K562 (cell line): ENCODE measurements around the gene CLDN14. TPM values are rescaled to one million over a fixed set of nuclear protein-coding genes. Genes with fewer than 3 reads are reported as not detected.
A peak's percentile ranks its signal among the peaks of the same experiment; 100 is the strongest.

Experiments
- ARNT ChIP-seq, 2 experiments: fragments of 450-650 bp; IDR thresholded peaks; 2 replicates each; pipeline ENCODE4 v1.6.1; 2016; ENCODE audit warnings: mild to moderate bottlenecking in 1 of 2
- BRCA1 ChIP-seq, 2 experiments: fragments of 450-650 bp in 1 of 2; sonication (generic) in 1 of 2; formaldehyde crosslinking in 1 of 2; IDR thresholded peaks; 2 replicates each; pipeline versions ENCODE4 v1.5.0 to v1.6.1; 2017 to 2020; ENCODE audit warnings: mild to moderate bottlenecking in 1 of 2, missing genetic modification reagents in 1 of 2
- ERF ChIP-seq: fragments of 450-650 bp; formaldehyde crosslinking; IDR thresholded peaks from 2 replicates; pipeline ENCODE4 v1.4.0; 2020; ENCODE audit warnings: mild to moderate bottlenecking, mixed read lengths
- EWSR1 ChIP-seq: fragments of 450-650 bp; IDR thresholded peaks from 2 replicates; pipeline ENCODE4 v1.6.1; 2018; ENCODE audit warnings: borderline replicate concordance, mild to moderate bottlenecking, low read depth, moderate library complexity; ENCODE audit not compliant: partially characterized antibody
- HMGN3 ChIP-seq: IDR thresholded peaks from 2 replicates; pipeline ENCODE4 v1.6.1; 2011; ENCODE audit warnings: borderline replicate concordance, low read depth, mild to moderate bottlenecking, mixed read lengths, low read length; ENCODE audit not compliant: insufficient read length; ENCODE audit errors: extremely low read depth
- IRF9 ChIP-seq: fragments of 450-650 bp; IDR thresholded peaks from 2 replicates; pipeline ENCODE4 v1.6.1; 2016; ENCODE audit warnings: missing biosample characterization, missing genetic modification characterization
- JUND ChIP-seq, 2 experiments: IDR thresholded peaks; 2 replicates in 1 of 2; 3 replicates in 1 of 2; pipeline ENCODE4 v1.6.1; 2011; ENCODE audit warnings: borderline replicate concordance in 2 of 2, low read depth in 2 of 2, low read length in 2 of 2, improper control_type of control experiment in 1 of 2, missing biosample characterization in 1 of 2, missing genetic modification characterization in 1 of 2, missing genetic modification reagents in 1 of 2
- NCOR1 ChIP-seq: fragments of 450-650 bp; IDR thresholded peaks from 2 replicates; pipeline ENCODE4 v1.6.1; 2016; ENCODE audit warnings: mild to moderate bottlenecking, moderate library complexity
- NONO ChIP-seq, 2 experiments: fragments of 200-400 bp in 1 of 2; fragments of 450-650 bp in 1 of 2; formaldehyde crosslinking in 1 of 2; IDR thresholded peaks; 2 replicates each; pipeline ENCODE4 v1.6.1; 2017; ENCODE audit warnings: low read depth in 2 of 2, mild to moderate bottlenecking in 2 of 2, moderate library complexity in 2 of 2, low read length in 1 of 2
- NR2C2 ChIP-seq, 2 experiments: fragments of 200-800 bp in 1 of 2; sonication (Bioruptor generic) in 1 of 2; sonication (generic) in 1 of 2; formaldehyde crosslinking in 1 of 2; IDR thresholded peaks; 2 replicates each; pipeline versions ENCODE4 v1.6.1 to v1.8.0; 2016 to 2022; ENCODE audit warnings: mild to moderate bottlenecking in 1 of 2, missing compliant biosample characterization in 1 of 2, missing genetic modification characterization in 1 of 2, missing genetic modification reagents in 1 of 2
- RAD51 ChIP-seq: fragments of 450-650 bp; IDR thresholded peaks from 2 replicates; pipeline ENCODE4 v1.7.1; 2016; ENCODE audit warnings: low read depth, mild to moderate bottlenecking, borderline replicate concordance
- RBM14 ChIP-seq: fragments of 200-400 bp; formaldehyde crosslinking; IDR thresholded peaks from 2 replicates; pipeline ENCODE4 v1.6.1; 2018; ENCODE audit warnings: low read depth, mild to moderate bottlenecking, low read length, moderate library complexity, borderline replicate concordance; ENCODE audit not compliant: insufficient read depth
- SLC30A9 ChIP-seq: fragments of 250-450 bp; sonication (Bioruptor Pico); IDR thresholded peaks from 2 replicates; pipeline ENCODE4 v1.8.0; 2022; ENCODE audit warnings: mild to moderate bottlenecking, moderate library complexity
- SRF ChIP-seq, 2 experiments: fragments of 250-450, 450-650 bp in 1 of 2; sonication (Bioruptor Pico) in 1 of 2; sonication (generic) in 1 of 2; formaldehyde crosslinking; IDR thresholded peaks; 2 replicates each; pipeline versions ENCODE4 v1.5.0 to v1.5.1; 2020 to 2022; ENCODE audit warnings: mild to moderate bottlenecking in 1 of 2, missing genetic modification reagents in 1 of 2
- TARDBP ChIP-seq: fragments of 450-650 bp; IDR thresholded peaks from 2 replicates; pipeline ENCODE4 v1.6.1; 2016
- ZC3H11A ChIP-seq: IDR thresholded peaks from 2 replicates; pipeline ENCODE4 v1.6.1; 2012; ENCODE audit warnings: low read depth, low read length, improper control_type of control experiment
- ZNF212 ChIP-seq: fragments of 450-650 bp; formaldehyde crosslinking; IDR thresholded peaks from 2 replicates; pipeline ENCODE4 v1.4.0; 2020; ENCODE audit warnings: mild to moderate bottlenecking
- ZNF239 ChIP-seq: fragments of 250-450 bp; sonication (Bioruptor Pico); IDR thresholded peaks from 2 replicates; pipeline ENCODE4 v1.4.0; 2020; ENCODE audit warnings: mild to moderate bottlenecking
- ZNF717 ChIP-seq: fragments of 250-450 bp; sonication (Bioruptor Pico); IDR thresholded peaks from 2 replicates; pipeline ENCODE4 v1.5.0; 2021
- polyA plus RNA-seq, 8 experiments: library from polyadenylated mRNA; depleted of rRNA in 4 of 8; stranded (reverse) in 5 of 8; unstranded in 3 of 8; fragments of >200 nt; fragmentation: Nextera tagmentation in 2 of 8; fragmentation: Illumina TruSeq in 1 of 8; extraction: Ambion mirVana in 2 of 8; extraction: Trizol in 1 of 8; gene quantifications; 2 replicates each; pipeline versions ENCODE4 v1.2.1 to v1.2.3, GENCODE V29; 2011 to 2014; ENCODE audit warnings: inconsistent platforms in 1 of 8, missing spikeins in 1 of 8
- total RNA-seq, 7 experiments: library from RNA; depleted of rRNA in 6 of 7; stranded (reverse); fragments of >200 nt in 6 of 7; fragmentation: Illumina TruSeq in 2 of 7; extraction: Trizol in 2 of 7; gene quantifications; 2 replicates each; pipeline versions ENCODE4 v1.2.1 to v1.2.3, GENCODE V29; 2011 to 2021; ENCODE audit warnings: low replicate concordance in 1 of 7
- TF ChIP-seq, protein P1 (sequence below): fragments of 250-450 bp; sonication (Bioruptor Pico); IDR thresholded peaks from 2 replicates; pipeline ENCODE4 v1.8.0; 2022; ENCODE audit warnings: inconsistent platforms, mild to moderate bottlenecking, moderate library complexity, borderline replicate concordance
- TF ChIP-seq, protein P2 (sequence below): sonication (generic); formaldehyde crosslinking; IDR thresholded peaks from 2 replicates; pipeline ENCODE4 v1.8.0; 2022; ENCODE audit warnings: mild to moderate bottlenecking, low read depth, missing genetic modification reagents
- TF ChIP-seq, protein P3 (sequence below): sonication (generic); formaldehyde crosslinking; IDR thresholded peaks from 2 replicates; pipeline ENCODE4 v1.8.0; 2022; ENCODE audit warnings: missing genetic modification reagents, mild to moderate bottlenecking, moderate library complexity, borderline replicate concordance

CLDN14 gene
- total and polyA plus RNA-seq, 9 of the 15 experiments (the other 6 are each of a cell fraction or from before 2014, with no cell fraction given) = not detected

- TF ChIP-seq, protein P1, sequence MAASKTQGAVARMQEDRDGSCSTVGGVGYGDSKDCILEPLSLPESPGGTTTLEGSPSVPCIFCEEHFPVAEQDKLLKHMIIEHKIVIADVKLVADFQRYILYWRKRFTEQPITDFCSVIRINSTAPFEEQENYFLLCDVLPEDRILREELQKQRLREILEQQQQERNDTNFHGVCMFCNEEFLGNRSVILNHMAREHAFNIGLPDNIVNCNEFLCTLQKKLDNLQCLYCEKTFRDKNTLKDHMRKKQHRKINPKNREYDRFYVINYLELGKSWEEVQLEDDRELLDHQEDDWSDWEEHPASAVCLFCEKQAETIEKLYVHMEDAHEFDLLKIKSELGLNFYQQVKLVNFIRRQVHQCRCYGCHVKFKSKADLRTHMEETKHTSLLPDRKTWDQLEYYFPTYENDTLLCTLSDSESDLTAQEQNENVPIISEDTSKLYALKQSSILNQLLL = no peak
- TF ChIP-seq TARDBP = no peak
- TF ChIP-seq ZNF212 (CRISPR knock-in tag) = no peak
- TF ChIP-seq SLC30A9 (CRISPR knock-in tag) = no peak
- no peak for TF ChIP-seq BRCA1 (IDR thresholded peaks at IDR 0.05)
- no peak for TF ChIP-seq BRCA1 (CRISPR knock-in tag; IDR thresholded peaks at IDR 0.05)
- TF ChIP-seq NONO (IDR thresholded peaks at IDR 0.05; ENCODE audit: low read depth in 2 of 2, low read length in 1 of 2) = 0 out of 4 replicates have a peak, but pooled peaks of 1 of the 2 experiments have one; percentile 19
- no peak for TF ChIP-seq ERF
- no peak for TF ChIP-seq NCOR1
- TF ChIP-seq ZNF717 (CRISPR knock-in tag) = no peak
- no peak for TF ChIP-seq ZC3H11A
- TF ChIP-seq JUND (IDR thresholded peaks at IDR 0.05; ENCODE audit: borderline replicate concordance, low read depth, low read length) = 0 out of 2 replicates have a peak, but pooled peaks have one; percentile 6
- TF ChIP-seq JUND (tag; IDR thresholded peaks at IDR 0.05; ENCODE audit: borderline replicate concordance, low read depth, low read length) = no peak
- TF ChIP-seq RBM14 = no peak
- no peak for TF ChIP-seq IRF9 (tag)
- TF ChIP-seq EWSR1 = no peak
- TF ChIP-seq ARNT (IDR thresholded peaks at IDR 0.05) = no peak
- TF ChIP-seq, protein P2, sequence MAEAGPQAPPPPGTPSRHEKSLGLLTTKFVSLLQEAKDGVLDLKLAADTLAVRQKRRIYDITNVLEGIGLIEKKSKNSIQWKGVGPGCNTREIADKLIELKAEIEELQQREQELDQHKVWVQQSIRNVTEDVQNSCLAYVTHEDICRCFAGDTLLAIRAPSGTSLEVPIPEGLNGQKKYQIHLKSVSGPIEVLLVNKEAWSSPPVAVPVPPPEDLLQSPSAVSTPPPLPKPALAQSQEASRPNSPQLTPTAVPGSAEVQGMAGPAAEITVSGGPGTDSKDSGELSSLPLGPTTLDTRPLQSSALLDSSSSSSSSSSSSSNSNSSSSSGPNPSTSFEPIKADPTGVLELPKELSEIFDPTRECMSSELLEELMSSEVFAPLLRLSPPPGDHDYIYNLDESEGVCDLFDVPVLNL (CRISPR knock-in tag) = no peak
- TF ChIP-seq ZNF239 = no peak
- TF ChIP-seq SRF (CRISPR knock-in tag; IDR thresholded peaks at IDR 0.05) = 0 out of 4 replicates have a peak, but pooled peaks of 1 of the 2 experiments have one; percentile 21
- TF ChIP-seq, protein P3, sequence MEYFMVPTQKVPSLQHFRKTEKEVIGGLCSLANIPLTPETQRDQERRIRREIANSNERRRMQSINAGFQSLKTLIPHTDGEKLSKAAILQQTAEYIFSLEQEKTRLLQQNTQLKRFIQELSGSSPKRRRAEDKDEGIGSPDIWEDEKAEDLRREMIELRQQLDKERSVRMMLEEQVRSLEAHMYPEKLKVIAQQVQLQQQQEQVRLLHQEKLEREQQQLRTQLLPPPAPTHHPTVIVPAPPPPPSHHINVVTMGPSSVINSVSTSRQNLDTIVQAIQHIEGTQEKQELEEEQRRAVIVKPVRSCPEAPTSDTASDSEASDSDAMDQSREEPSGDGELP = 0 out of 2 replicates have a peak, but pooled peaks have one; percentile 45
- TF ChIP-seq RAD51 = peak; percentile 8; the same call in 1 of the 2 replicates
- TF ChIP-seq HMGN3 = no peak
- TF ChIP-seq NR2C2 (CRISPR knock-in tag; IDR thresholded peaks at IDR 0.05) = no peak
- no peak for TF ChIP-seq NR2C2 (tag; IDR thresholded peaks at IDR 0.05)
These were observed 57.4 kb downstream of the CLDN14 start (continued) for GRCh38 chr21:36422279-36423098.
